ENCODE data around the gene NR4A1. TPM values are rescaled to one million over a fixed set of nuclear protein-coding genes. Genes with fewer than 3 reads are reported as not detected.
A peak's percentile ranks its signal among the peaks of the same experiment; 100 is the strongest.

NR4A1 gene
- total and polyA plus RNA-seq, 2 of the 13 experiments (the other 11 are each of a cell fraction or from before 2014, with no cell fraction given), result 5.7 to 15.2 TPM

DNA sequence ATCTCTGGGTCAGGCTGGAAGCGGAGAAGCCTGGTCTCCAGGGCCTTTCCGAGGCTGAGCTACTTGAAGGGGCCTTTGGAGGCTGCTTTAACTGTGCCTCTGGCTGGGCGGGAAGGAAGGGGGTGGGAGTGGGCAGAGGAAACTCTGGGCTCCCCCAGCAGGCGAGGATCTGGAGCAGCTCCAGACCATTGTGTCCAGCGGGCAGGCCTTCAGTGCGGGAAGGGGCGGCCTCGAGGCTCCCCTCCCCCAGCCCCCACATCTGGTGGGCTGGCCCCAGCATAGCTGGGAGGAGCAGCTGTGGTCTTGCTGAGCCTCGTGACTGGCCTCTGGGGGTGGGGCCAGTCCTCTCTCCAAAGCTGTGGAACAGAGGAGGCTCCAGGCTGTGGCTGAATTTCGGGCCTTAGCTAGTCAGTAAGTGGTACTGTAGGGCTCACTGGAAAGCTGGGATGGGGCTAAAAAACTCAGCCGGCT lies 41.1 kb upstream of the NR4A1 start (continued):
- TF ChIP-seq ZBTB21 (CRISPR knock-in tag; IDR thresholded peaks at IDR 0.05), result no peak
- no peak for TF ChIP-seq NFIC (IDR thresholded peaks at IDR 0.05; ENCODE audit: low read length)
- peak; percentile 49; the same call in 1 of the 2 replicates for TF ChIP-seq PITX1 (CRISPR knock-in tag; IDR thresholded peaks at IDR 0.05)
- no peak for TF ChIP-seq ZNF17 (CRISPR knock-in tag; IDR thresholded peaks at IDR 0.05)
- no peak for TF ChIP-seq ZNF501 (CRISPR knock-in tag; IDR thresholded peaks at IDR 0.05)
- no peak for TF ChIP-seq RBAK (CRISPR knock-in tag; IDR thresholded peaks at IDR 0.05)
- TF ChIP-seq GABPA (IDR thresholded peaks at IDR 0.05; ENCODE audit: low read depth, low read length), result no peak
- TF ChIP-seq GABPA (CRISPR knock-in tag; IDR thresholded peaks at IDR 0.05; ENCODE audit: low read depth), result no peak
- TF ChIP-seq, protein P1, sequence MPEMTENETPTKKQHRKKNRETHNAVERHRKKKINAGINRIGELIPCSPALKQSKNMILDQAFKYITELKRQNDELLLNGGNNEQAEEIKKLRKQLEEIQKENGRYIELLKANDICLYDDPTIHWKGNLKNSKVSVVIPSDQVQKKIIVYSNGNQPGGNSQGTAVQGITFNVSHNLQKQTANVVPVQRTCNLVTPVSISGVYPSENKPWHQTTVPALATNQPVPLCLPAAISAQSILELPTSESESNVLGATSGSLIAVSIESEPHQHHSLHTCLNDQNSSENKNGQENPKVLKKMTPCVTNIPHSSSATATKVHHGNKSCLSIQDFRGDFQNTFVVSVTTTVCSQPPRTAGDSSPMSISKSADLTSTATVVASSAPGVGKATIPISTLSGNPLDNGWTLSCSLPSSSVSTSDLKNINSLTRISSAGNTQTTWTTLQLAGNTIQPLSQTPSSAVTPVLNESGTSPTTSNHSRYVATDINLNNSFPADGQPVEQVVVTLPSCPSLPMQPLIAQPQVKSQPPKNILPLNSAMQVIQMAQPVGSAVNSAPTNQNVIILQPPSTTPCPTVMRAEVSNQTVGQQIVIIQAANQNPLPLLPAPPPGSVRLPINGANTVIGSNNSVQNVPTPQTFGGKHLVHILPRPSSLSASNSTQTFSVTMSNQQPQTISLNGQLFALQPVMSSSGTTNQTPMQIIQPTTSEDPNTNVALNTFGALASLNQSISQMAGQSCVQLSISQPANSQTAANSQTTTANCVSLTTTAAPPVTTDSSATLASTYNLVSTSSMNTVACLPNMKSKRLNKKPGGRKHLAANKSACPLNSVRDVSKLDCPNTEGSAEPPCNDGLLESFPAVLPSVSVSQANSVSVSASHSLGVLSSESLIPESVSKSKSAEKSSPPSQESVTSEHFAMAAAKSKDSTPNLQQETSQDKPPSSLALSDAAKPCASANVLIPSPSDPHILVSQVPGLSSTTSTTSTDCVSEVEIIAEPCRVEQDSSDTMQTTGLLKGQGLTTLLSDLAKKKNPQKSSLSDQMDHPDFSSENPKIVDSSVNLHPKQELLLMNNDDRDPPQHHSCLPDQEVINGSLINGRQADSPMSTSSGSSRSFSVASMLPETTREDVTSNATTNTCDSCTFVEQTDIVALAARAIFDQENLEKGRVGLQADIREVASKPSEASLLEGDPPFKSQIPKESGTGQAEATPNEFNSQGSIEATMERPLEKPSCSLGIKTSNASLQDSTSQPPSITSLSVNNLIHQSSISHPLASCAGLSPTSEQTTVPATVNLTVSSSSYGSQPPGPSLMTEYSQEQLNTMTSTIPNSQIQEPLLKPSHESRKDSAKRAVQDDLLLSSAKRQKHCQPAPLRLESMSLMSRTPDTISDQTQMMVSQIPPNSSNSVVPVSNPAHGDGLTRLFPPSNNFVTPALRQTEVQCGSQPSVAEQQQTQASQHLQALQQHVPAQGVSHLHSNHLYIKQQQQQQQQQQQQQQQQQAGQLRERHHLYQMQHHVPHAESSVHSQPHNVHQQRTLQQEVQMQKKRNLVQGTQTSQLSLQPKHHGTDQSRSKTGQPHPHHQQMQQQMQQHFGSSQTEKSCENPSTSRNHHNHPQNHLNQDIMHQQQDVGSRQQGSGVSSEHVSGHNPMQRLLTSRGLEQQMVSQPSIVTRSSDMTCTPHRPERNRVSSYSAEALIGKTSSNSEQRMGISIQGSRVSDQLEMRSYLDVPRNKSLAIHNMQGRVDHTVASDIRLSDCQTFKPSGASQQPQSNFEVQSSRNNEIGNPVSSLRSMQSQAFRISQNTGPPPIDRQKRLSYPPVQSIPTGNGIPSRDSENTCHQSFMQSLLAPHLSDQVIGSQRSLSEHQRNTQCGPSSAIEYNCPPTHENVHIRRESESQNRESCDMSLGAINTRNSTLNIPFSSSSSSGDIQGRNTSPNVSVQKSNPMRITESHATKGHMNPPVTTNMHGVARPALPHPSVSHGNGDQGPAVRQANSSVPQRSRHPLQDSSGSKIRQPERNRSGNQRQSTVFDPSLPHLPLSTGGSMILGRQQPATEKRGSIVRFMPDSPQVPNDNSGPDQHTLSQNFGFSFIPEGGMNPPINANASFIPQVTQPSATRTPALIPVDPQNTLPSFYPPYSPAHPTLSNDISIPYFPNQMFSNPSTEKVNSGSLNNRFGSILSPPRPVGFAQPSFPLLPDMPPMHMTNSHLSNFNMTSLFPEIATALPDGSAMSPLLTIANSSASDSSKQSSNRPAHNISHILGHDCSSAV (CRISPR knock-in tag; IDR thresholded peaks at IDR 0.05; ENCODE audit: borderline replicate concordance), result no peak
- no peak for TF ChIP-seq NFIB (CRISPR knock-in tag; IDR thresholded peaks at IDR 0.05; ENCODE audit: borderline replicate concordance)
- TF ChIP-seq, protein P2, sequence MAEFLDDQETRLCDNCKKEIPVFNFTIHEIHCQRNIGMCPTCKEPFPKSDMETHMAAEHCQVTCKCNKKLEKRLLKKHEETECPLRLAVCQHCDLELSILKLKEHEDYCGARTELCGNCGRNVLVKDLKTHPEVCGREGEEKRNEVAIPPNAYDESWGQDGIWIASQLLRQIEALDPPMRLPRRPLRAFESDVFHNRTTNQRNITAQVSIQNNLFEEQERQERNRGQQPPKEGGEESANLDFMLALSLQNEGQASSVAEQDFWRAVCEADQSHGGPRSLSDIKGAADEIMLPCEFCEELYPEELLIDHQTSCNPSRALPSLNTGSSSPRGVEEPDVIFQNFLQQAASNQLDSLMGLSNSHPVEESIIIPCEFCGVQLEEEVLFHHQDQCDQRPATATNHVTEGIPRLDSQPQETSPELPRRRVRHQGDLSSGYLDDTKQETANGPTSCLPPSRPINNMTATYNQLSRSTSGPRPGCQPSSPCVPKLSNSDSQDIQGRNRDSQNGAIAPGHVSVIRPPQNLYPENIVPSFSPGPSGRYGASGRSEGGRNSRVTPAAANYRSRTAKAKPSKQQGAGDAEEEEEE (CRISPR knock-in tag; IDR thresholded peaks at IDR 0.05; ENCODE audit: borderline replicate concordance), result no peak
- TF ChIP-seq ZKSCAN1 (IDR thresholded peaks at IDR 0.05; ENCODE audit: low read length), result no peak
- TF ChIP-seq, protein P3, sequence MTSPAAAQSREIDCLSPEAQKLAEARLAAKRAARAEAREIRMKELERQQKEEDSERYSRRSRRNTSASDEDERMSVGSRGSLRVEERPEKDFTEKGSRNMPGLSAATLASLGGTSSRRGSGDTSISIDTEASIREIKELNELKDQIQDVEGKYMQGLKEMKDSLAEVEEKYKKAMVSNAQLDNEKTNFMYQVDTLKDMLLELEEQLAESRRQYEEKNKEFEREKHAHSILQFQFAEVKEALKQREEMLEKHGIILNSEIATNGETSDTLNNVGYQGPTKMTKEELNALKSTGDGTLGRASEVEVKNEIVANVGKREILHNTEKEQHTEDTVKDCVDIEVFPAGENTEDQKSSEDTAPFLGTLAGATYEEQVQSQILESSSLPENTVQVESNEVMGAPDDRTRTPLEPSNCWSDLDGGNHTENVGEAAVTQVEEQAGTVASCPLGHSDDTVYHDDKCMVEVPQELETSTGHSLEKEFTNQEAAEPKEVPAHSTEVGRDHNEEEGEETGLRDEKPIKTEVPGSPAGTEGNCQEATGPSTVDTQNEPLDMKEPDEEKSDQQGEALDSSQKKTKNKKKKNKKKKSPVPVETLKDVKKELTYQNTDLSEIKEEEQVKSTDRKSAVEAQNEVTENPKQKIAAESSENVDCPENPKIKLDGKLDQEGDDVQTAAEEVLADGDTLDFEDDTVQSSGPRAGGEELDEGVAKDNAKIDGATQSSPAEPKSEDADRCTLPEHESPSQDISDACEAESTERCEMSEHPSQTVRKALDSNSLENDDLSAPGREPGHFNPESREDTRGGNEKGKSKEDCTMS (CRISPR knock-in tag; conservative IDR thresholded peaks at IDR 0.05), result no peak
- no peak for TF ChIP-seq SRY (CRISPR knock-in tag; IDR thresholded peaks at IDR 0.05)
- TF ChIP-seq, protein P4, sequence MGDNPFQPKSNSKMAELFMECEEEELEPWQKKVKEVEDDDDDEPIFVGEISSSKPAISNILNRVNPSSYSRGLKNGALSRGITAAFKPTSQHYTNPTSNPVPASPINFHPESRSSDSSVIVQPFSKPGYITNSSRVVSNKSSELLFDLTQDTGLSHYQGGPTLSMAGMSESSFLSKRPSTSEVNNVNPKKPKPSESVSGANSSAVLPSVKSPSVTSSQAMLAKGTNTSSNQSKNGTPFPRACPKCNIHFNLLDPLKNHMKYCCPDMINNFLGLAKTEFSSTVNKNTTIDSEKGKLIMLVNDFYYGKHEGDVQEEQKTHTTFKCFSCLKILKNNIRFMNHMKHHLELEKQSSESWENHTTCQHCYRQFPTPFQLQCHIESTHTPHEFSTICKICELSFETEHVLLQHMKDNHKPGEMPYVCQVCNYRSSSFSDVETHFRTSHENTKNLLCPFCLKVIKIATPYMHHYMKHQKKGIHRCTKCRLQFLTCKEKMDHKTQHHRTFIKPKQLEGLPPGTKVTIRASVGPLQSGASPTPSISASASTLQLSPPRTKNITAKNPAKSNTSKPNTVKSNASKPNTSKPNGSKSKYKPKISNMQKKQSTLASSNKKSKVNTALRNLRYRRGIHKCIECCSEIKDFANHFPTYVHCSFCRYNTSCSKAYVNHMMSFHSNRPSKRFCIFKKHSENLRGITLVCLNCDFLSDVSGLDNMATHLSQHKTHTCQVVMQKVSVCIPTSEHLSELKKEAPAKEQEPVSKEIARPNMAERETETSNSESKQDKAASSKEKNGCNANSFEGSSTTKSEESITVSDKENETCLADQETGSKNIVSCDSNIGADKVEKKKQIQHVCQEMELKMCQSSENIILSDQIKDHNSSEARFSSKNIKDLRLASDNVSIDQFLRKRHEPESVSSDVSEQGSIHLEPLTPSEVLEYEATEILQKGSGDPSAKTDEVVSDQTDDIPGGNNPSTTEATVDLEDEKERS (CRISPR knock-in tag; IDR thresholded peaks at IDR 0.05), result no peak
- TF ChIP-seq POLR2AphosphoS5 (IDR thresholded peaks at IDR 0.05; ENCODE audit: low read depth, low read length), result peak; percentile 72

Measured in HepG2 (cell line).